ENCODE results near the gene EOLA2.
"Not testable (repeated sequence)": the region's sequence is repeated elsewhere in the genome, so short reads cannot be mapped to it uniquely, and the experiment has no call there.

Gene EOLA2

GRCh38 chrX:149933547-149933946, 4.7 kb downstream of the EOLA2 start:
- not testable (repeated sequence) for DNase-seq

- not testable (repeated sequence) for DNase-seq
Observed at GRCh38 chrX:149932970-149933369, 5.3 kb downstream of the EOLA2 start.

GRCh38 chrX:149932150-149932549, 6.1 kb downstream of the EOLA2 start:
- not testable (repeated sequence) for DNase-seq

GRCh38 chrX:149931355-149931754, 6.9 kb downstream of the EOLA2 start:
- not testable (repeated sequence) for DNase-seq

GRCh38 chrX:149929400-149929799, 8.9 kb downstream of the EOLA2 start, which contains the start of gene HSFX4:
HSFX4 (plus strand) TSS chrX:149929573; CDS start chrX:149929645, 72 bp downstream.
- not testable (repeated sequence) for DNase-seq

- not testable (repeated sequence) for DNase-seq
Observed at GRCh38 chrX:149928635-149929034, 9.7 kb downstream of the EOLA2 start.

- not testable (repeated sequence) for DNase-seq
Observed at GRCh38 chrX:149927964-149928258, 10.4 kb downstream of the EOLA2 start.

GRCh38 chrX:149927245-149927963, 10.9 kb downstream of the EOLA2 start:
- not testable (repeated sequence) for DNase-seq

- not testable (repeated sequence) for DNase-seq
Observed at GRCh38 chrX:149924434-149924833, 13.9 kb downstream of the EOLA2 start.

- DNase-seq, result not testable (repeated sequence)
Observed at GRCh38 chrX:149923836-149924235, 14.5 kb downstream of the EOLA2 start.

GRCh38 chrX:149916745-149917392, 21.4 kb downstream of the EOLA2 start:
- DNase-seq, result no peak

- DNase-seq, result no peak
Observed at GRCh38 chrX:149910178-149910695, 28.1 kb downstream of the EOLA2 start.

- DNase-seq, result no peak
Observed at GRCh38 chrX:149909324-149910177, 28.7 kb downstream of the EOLA2 start.

- no peak for DNase-seq
Observed at GRCh38 chrX:149908727-149909126, 29.6 kb downstream of the EOLA2 start.

- no peak for DNase-seq
Observed at GRCh38 chrX:149908308-149908707, 30.0 kb downstream of the EOLA2 start.

GRCh38 chrX:149903889-149904748, 34.2 kb downstream of the EOLA2 start:
- DNase-seq, result no peak

- DNase-seq, result no peak
Observed at GRCh38 chrX:149898554-149898953, 39.7 kb downstream of the EOLA2 start.

GRCh38 chrX:149890828-149891227, 47.5 kb downstream of the EOLA2 start:
- not testable (repeated sequence) for DNase-seq

Measured in amygdala (tissue), 56 donors.